Activated naive CD8-positive, alpha-beta T cell (primary cell): ENCODE data around the gene UVRAG.

Experiments
- H3K27ac Mint-ChIP-seq: one replicate; pipeline ENCODE4 v1.8.0; 2021; ENCODE audit warnings: mixed read lengths
- H3K27me3 Mint-ChIP-seq: one replicate; pipeline ENCODE4 v1.8.0; 2021; ENCODE audit warnings: mixed read lengths
- H3K36me3 Mint-ChIP-seq: one replicate; pipeline ENCODE4 v1.8.0; 2021; ENCODE audit warnings: mixed read lengths
- H3K4me1 Mint-ChIP-seq: one replicate; pipeline ENCODE4 v1.8.0; 2021; ENCODE audit warnings: low read depth, mixed read lengths
- H3K4me3 Mint-ChIP-seq: one replicate; pipeline ENCODE4 v1.8.0; 2021; ENCODE audit warnings: mild to moderate bottlenecking, mixed read lengths
- H3K9me3 Mint-ChIP-seq: one replicate; pipeline ENCODE4 v1.8.0; 2021; ENCODE audit warnings: low read depth, mixed read lengths

Gene UVRAG

DNA sequence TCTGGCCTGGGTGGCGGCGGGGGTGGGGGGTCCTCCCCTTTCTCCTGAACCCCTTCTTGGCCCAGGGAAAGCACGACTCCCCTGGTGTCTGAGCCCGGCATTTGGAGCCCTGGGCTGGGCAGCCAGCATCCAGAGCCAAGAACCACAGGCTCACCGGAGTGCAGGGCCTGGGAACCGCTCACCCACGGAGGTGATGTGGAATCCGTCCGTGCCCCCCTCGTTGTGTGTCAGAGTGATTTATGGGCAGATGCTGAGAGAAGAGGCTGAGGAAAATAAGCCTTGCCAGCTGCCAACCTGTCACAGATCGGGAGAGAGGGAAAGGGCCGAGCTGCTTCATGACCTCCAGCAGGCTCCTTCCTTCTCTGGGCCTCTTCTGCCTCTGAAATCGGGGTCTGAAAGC lies 357.6 kb downstream of the UVRAG start:
- no peaks in the 10 kb centered on the region for H3K27me3 Mint-ChIP-seq
- no peaks in the 10 kb centered on the region for H3K9me3 Mint-ChIP-seq
- no peak overlapping the region for H3K27ac Mint-ChIP-seq
- H3K4me1 Mint-ChIP-seq, result peaks cover 3% of the 10 kb centered on the region
- H3K36me3 Mint-ChIP-seq, result no peaks in the 10 kb centered on the region
- H3K4me3 Mint-ChIP-seq, result no peak overlapping the region

DNA sequence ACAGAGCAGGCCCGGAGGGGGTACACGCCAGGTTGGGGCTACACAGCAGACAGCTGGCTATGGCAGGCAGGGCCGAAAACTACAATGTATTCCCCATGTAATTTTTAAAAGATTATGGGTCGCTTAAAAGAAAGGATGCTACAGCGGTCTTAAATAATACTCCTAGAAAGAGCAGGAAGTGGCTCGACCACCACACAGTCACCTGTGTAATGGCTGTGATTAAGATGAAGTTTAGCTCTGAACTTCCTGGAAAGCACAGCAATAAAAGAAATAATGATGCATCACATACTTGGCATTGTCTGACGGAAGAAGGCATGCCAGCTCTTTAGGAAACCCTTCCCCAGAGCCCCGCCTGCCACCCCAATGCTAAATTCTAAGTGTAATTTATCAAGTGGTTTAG lies 358.7 kb downstream of the UVRAG start:
- Mint-ChIP-seq H3K4me1 (peaks cover 3% of the 10 kb centered on the region), H3K27ac (no peak overlapping the region), H3K27me3 (no peaks in the 10 kb centered on the region), H3K4me3 (no peak overlapping the region), H3K9me3 (no peaks in the 10 kb centered on the region), H3K36me3 (no peaks in the 10 kb centered on the region)

DNA sequence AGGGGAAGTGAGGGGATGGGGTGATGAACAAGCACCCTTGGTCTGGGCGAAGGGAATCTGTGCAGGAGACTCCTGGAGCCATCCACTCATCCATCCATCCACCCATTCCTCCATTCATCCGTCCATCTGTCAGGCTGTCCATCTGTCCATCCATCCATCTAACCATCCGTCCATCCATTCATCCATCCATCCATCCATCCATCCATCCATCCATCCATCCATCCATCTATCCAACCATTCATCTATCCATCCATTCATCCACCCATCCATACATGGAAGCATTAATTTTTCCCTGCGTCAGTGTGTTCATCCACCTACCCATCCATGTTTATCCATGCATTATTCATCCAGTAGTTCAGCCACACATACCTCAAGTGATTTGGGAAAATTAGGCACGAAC lies 359.3 kb downstream of the UVRAG start:
- Mint-ChIP-seq H3K9me3 (no peaks in the 10 kb centered on the region), H3K27ac (no peak overlapping the region), H3K27me3 (no peaks in the 10 kb centered on the region), H3K36me3 (no peaks in the 10 kb centered on the region), H3K4me1 (peaks cover 3% of the 10 kb centered on the region), H3K4me3 (no peak overlapping the region)

- H3K4me1 Mint-ChIP-seq, result peaks cover 3% of the 10 kb centered on the region
- no peaks in the 10 kb centered on the region for H3K9me3 Mint-ChIP-seq
- no peak overlapping the region for H3K27ac Mint-ChIP-seq
- no peaks in the 10 kb centered on the region for H3K27me3 Mint-ChIP-seq
- no peak overlapping the region for H3K4me3 Mint-ChIP-seq
- H3K36me3 Mint-ChIP-seq, result no peaks in the 10 kb centered on the region
Measured at GRCh38 chr11:76175783-76176182, 360.8 kb downstream of the UVRAG start.

GRCh38 chr11:76176463-76176862 lies 361.5 kb downstream of the UVRAG start:
- no peak overlapping the region for H3K4me3 Mint-ChIP-seq
- no peaks in the 10 kb centered on the region for H3K36me3 Mint-ChIP-seq
- no peak overlapping the region for H3K27ac Mint-ChIP-seq

GRCh38 chr11:76177250-76177686 lies 362.3 kb downstream of the UVRAG start:
- Mint-ChIP-seq H3K27me3 (no peaks in the 10 kb centered on the region), H3K27ac (no peak overlapping the region), H3K4me1 (peaks cover 3% of the 10 kb centered on the region), H3K4me3 (no peak overlapping the region), H3K9me3 (no peaks in the 10 kb centered on the region), H3K36me3 (no peaks in the 10 kb centered on the region)

More at GRCh38 chr11:76176463-76176862, 361.5 kb downstream of the UVRAG start:
- peaks cover 3% of the 10 kb centered on the region for H3K4me1 Mint-ChIP-seq
- H3K27me3 Mint-ChIP-seq, result no peaks in the 10 kb centered on the region
- no peaks in the 10 kb centered on the region for H3K9me3 Mint-ChIP-seq

DNA sequence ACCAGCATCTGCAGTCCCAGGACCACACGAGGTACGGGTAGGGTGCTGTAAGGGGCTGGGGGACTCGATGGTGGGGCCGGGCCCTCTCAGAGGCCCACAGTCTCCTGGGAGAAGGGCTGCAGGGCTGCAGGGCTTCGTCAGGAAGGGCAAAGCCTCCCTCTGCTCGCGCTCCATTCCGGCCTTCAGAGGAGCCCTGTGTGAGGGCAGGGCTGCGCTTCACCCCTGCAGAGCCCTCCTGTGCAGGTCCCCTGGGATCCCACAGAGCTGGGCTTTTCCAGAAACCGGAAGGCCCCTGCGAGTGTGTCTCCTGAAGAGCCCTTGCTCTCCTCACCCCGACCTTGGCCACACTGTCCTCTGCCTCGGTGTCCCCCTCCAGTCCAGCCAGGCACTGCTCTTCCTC lies 364.1 kb downstream of the UVRAG start:
- Mint-ChIP-seq H3K27me3 (no peaks in the 10 kb centered on the region), H3K36me3 (no peaks in the 10 kb centered on the region), H3K4me1 (no peaks in the 10 kb centered on the region), H3K9me3 (no peaks in the 10 kb centered on the region), H3K4me3 (no peak overlapping the region), H3K27ac (no peak overlapping the region)

GRCh38 chr11:76181371-76181770 lies 366.4 kb downstream of the UVRAG start:
- H3K27me3 Mint-ChIP-seq, result no peaks in the 10 kb centered on the region
- no peaks in the 10 kb centered on the region for H3K9me3 Mint-ChIP-seq
- no peaks in the 10 kb centered on the region for H3K4me1 Mint-ChIP-seq
- H3K27ac Mint-ChIP-seq, result no peak overlapping the region
- no peak overlapping the region for H3K4me3 Mint-ChIP-seq
- no peaks in the 10 kb centered on the region for H3K36me3 Mint-ChIP-seq

DNA sequence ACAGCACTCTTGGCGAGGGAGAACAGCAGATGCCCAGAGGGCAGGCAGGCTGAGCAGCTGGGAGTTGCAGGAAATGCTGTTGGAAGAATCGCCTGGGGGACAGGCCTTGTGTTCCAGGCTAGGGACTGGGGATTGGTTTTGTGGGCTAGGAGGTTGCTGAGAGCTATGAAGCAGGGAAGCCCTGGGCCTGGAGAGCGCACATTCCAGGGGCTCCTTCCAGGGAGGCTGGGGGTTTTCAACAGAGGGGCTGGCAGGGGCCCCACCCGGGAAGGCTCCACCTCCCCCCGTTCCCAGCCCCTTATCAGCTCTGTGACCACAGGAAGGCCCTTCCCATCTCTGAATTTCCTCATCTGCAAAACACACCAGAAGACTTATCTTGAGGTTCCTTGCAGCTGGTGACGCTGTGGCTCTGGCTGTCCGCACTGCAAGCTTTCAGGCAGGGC lies 369.6 kb downstream of the UVRAG start:
- Mint-ChIP-seq H3K4me1 (no peaks in the 10 kb centered on the region), H3K9me3 (no peaks in the 10 kb centered on the region), H3K27me3 (no peaks in the 10 kb centered on the region), H3K27ac (no peak overlapping the region), H3K36me3 (no peaks in the 10 kb centered on the region), H3K4me3 (no peak overlapping the region)

- no peak overlapping the region for H3K27ac Mint-ChIP-seq
- no peak overlapping the region for H3K4me3 Mint-ChIP-seq
- H3K4me1 Mint-ChIP-seq, result no peaks in the 10 kb centered on the region
- H3K27me3 Mint-ChIP-seq, result no peaks in the 10 kb centered on the region
- no peaks in the 10 kb centered on the region for H3K9me3 Mint-ChIP-seq
- no peaks in the 10 kb centered on the region for H3K36me3 Mint-ChIP-seq
Measured at GRCh38 chr11:76185511-76185910, 370.5 kb downstream of the UVRAG start.

- Mint-ChIP-seq H3K36me3 (no peaks in the 10 kb centered on the region), H3K27ac (no peak overlapping the region), H3K4me1 (no peaks in the 10 kb centered on the region), H3K9me3 (no peaks in the 10 kb centered on the region), H3K27me3 (no peaks in the 10 kb centered on the region), H3K4me3 (no peak overlapping the region)
Measured at GRCh38 chr11:76185931-76186401, 371.0 kb downstream of the UVRAG start.

- Mint-ChIP-seq H3K27ac (no peak overlapping the region), H3K4me1 (no peaks in the 10 kb centered on the region), H3K36me3 (no peaks in the 10 kb centered on the region), H3K9me3 (no peaks in the 10 kb centered on the region), H3K4me3 (no peak overlapping the region), H3K27me3 (no peaks in the 10 kb centered on the region)
Measured at GRCh38 chr11:76186776-76187279, 371.8 kb downstream of the UVRAG start.

- Mint-ChIP-seq H3K4me1 (no peaks in the 10 kb centered on the region), H3K27me3 (no peaks in the 10 kb centered on the region), H3K36me3 (no peaks in the 10 kb centered on the region), H3K27ac (no peak overlapping the region), H3K9me3 (no peaks in the 10 kb centered on the region), H3K4me3 (no peak overlapping the region)
Measured at GRCh38 chr11:76188873-76189272, 373.9 kb downstream of the UVRAG start.

DNA sequence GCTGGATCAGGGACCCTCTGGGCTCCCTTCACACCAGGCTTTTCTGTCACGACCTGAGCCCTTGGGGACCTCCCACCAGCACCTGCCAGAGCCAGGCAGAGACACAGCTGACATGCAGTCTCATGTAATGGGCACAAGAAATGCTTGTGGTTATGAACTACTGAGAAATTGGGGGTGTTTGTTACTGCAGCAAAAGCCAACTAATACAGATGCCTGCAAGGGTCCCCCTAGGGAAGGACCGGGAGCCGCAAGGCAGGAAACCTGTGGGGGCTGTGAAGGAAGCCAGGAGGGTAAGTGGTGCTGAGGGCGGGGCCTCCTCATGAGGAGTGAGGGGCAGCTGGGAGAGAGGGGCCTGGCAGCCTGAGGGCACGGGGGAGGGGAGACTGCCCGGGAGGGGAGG lies 374.7 kb downstream of the UVRAG start:
- no peaks in the 10 kb centered on the region for H3K27me3 Mint-ChIP-seq
- H3K9me3 Mint-ChIP-seq, result no peaks in the 10 kb centered on the region
- H3K36me3 Mint-ChIP-seq, result no peaks in the 10 kb centered on the region
- no peak overlapping the region for H3K27ac Mint-ChIP-seq
- H3K4me1 Mint-ChIP-seq, result no peaks in the 10 kb centered on the region
- H3K4me3 Mint-ChIP-seq, result no peak overlapping the region

- no peaks in the 10 kb centered on the region for H3K36me3 Mint-ChIP-seq
- H3K27me3 Mint-ChIP-seq, result no peaks in the 10 kb centered on the region
- H3K9me3 Mint-ChIP-seq, result no peaks in the 10 kb centered on the region
- H3K27ac Mint-ChIP-seq, result no peak overlapping the region
- no peak overlapping the region for H3K4me3 Mint-ChIP-seq
- H3K4me1 Mint-ChIP-seq, result no peaks in the 10 kb centered on the region
Measured at GRCh38 chr11:76190376-76190775, 375.4 kb downstream of the UVRAG start.
